Fibroblast of lung (primary cell): ENCODE measurements around the gene PCDH15. TPM values are rescaled to one million over a fixed set of nuclear protein-coding genes. Genes with fewer than 3 reads are reported as not detected.

ENCODE experiments used
- DNase-seq, 2 donors: peaks; one replicate each; pipeline versions ENCODE4 v3.0.0 to v3.0.0-alpha.2; 2010; ENCODE audit warnings: low read depth in 2 of 2
- H2AFZ ChIP-seq: 2 replicates; pipeline ENCODE4 v1.5.1; 2012; ENCODE audit warnings: low read length, control low read depth, inconsistent platforms
- H3K27ac ChIP-seq: 2 replicates; pipeline ENCODE4 v1.5.1; 2011; ENCODE audit warnings: low read length, control low read depth; ENCODE audit not compliant: insufficient read depth
- H3K27me3 ChIP-seq: 2 replicates; pipeline ENCODE4 v1.5.1; 2011; ENCODE audit warnings: mild to moderate bottlenecking, low read length; ENCODE audit not compliant: control insufficient read depth, insufficient read depth
- H3K36me3 ChIP-seq: 2 replicates; pipeline ENCODE4 v1.5.1; 2011; ENCODE audit warnings: low read length; ENCODE audit not compliant: control insufficient read depth, insufficient read depth
- H3K4me1 ChIP-seq: 2 replicates; pipeline ENCODE4 v1.5.1; 2011; ENCODE audit warnings: low read length; ENCODE audit not compliant: control insufficient read depth, insufficient read depth; ENCODE audit errors: extremely low read depth
- H3K4me2 ChIP-seq: 2 replicates; pipeline ENCODE4 v1.5.1; 2011; ENCODE audit warnings: low read length, control low read depth; ENCODE audit not compliant: insufficient read depth; ENCODE audit errors: extremely low read depth
- H3K4me3 ChIP-seq, 4 experiments: fragments of 200-600 bp in 1 of 4; sonication (generic) in 1 of 4; replicated peaks in 1 of 4; 2 replicates each; pipeline ENCODE4 v1.5.1; 2011 to 2016; ENCODE audit warnings: low read length in 4 of 4, low read depth in 3 of 4, mild to moderate bottlenecking in 3 of 4, control low read depth in 2 of 4, inconsistent platforms in 1 of 4, mixed read lengths in 1 of 4; ENCODE audit not compliant: insufficient read depth in 1 of 4; ENCODE audit errors: control extremely low read depth in 1 of 4
- H3K79me2 ChIP-seq: 2 replicates; pipeline ENCODE4 v1.5.1; 2012; ENCODE audit warnings: mild to moderate bottlenecking, low read length, inconsistent platforms; ENCODE audit not compliant: control insufficient read depth, insufficient read depth
- H3K9ac ChIP-seq: 2 replicates; pipeline ENCODE4 v1.5.1; 2011; ENCODE audit warnings: mild to moderate bottlenecking, low read length, control low read depth; ENCODE audit not compliant: insufficient read depth
- H3K9me3 ChIP-seq: 2 replicates; pipeline ENCODE4 v1.5.1; 2012; ENCODE audit warnings: low read depth, low read length; ENCODE audit not compliant: control insufficient read depth, insufficient read depth
- H4K20me1 ChIP-seq: 2 replicates; pipeline ENCODE4 v1.5.1; 2011; ENCODE audit warnings: low read length; ENCODE audit not compliant: control insufficient read depth, insufficient read depth; ENCODE audit errors: extremely low read depth
- EZH2 ChIP-seq: IDR thresholded peaks from 2 replicates; pipeline ENCODE4 v1.5.1; 2012; ENCODE audit warnings: low read length, control low read depth, mild to moderate bottlenecking; ENCODE audit errors: missing control alignments
- polyA plus RNA-seq, 2 donors: library from polyadenylated mRNA; depleted of rRNA in 1 of 2; stranded (reverse) in 1 of 2; unstranded in 1 of 2; fragments of >200 nt; gene quantifications; 2 replicates each; pipeline ENCODE4 v1.2.1, GENCODE V29; 2011 to 2012; ENCODE audit warnings: missing spikeins in 1 of 2
- total RNA-seq: library from RNA; depleted of rRNA; stranded (reverse); fragments of >200 nt; gene quantifications from 2 replicates; pipeline ENCODE4 v1.2.1, GENCODE V29; 2014
- TF ChIP-seq, protein P1 (sequence below), 2 donors: IDR thresholded peaks in 1 of 2; conservative IDR thresholded peaks in 1 of 2; 1 replicate in 1 of 2; 2 replicates in 1 of 2; pipeline ENCODE4 v1.5.1; 2011 to 2012; ENCODE audit warnings: low read length in 2 of 2, control low read depth in 1 of 2, inconsistent platforms in 1 of 2, low read depth in 1 of 2, mild to moderate bottlenecking in 1 of 2

Gene PCDH15
- total and polyA plus RNA-seq, 2 donors (not counting 1 experiment from before 2014, with no cell fraction given) = under 0.01 TPM; not detected in 1

GRCh38 chr10:54607983-54608382, 193.0 kb downstream of the PCDH15 start:
- Histone ChIP-seq H3K79me2 (no peaks in the 10 kb centered on the region), H3K27ac (no peak overlapping the region), H3K9ac (no peak overlapping the region), H2AFZ (no peak overlapping the region), H3K9me3 (no peaks in the 10 kb centered on the region), H4K20me1 (no peaks in the 10 kb centered on the region), H3K4me2 (no peak overlapping the region), H3K4me3 (no peak overlapping the region), H3K4me1 (no peaks in the 10 kb centered on the region), H3K27me3 (no peaks in the 10 kb centered on the region), H3K36me3 (no peaks in the 10 kb centered on the region)
- TF ChIP-seq, protein P1, sequence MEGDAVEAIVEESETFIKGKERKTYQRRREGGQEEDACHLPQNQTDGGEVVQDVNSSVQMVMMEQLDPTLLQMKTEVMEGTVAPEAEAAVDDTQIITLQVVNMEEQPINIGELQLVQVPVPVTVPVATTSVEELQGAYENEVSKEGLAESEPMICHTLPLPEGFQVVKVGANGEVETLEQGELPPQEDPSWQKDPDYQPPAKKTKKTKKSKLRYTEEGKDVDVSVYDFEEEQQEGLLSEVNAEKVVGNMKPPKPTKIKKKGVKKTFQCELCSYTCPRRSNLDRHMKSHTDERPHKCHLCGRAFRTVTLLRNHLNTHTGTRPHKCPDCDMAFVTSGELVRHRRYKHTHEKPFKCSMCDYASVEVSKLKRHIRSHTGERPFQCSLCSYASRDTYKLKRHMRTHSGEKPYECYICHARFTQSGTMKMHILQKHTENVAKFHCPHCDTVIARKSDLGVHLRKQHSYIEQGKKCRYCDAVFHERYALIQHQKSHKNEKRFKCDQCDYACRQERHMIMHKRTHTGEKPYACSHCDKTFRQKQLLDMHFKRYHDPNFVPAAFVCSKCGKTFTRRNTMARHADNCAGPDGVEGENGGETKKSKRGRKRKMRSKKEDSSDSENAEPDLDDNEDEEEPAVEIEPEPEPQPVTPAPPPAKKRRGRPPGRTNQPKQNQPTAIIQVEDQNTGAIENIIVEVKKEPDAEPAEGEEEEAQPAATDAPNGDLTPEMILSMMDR (conservative IDR thresholded peaks at IDR 0.05 in 1 of 2, IDR thresholded peaks at IDR 0.05 in 1 of 2; ENCODE audit: low read depth in 1 of 2, low read length in 2 of 2) = no peak
- no peak for TF ChIP-seq EZH2
- no peak for DNase-seq

DNA sequence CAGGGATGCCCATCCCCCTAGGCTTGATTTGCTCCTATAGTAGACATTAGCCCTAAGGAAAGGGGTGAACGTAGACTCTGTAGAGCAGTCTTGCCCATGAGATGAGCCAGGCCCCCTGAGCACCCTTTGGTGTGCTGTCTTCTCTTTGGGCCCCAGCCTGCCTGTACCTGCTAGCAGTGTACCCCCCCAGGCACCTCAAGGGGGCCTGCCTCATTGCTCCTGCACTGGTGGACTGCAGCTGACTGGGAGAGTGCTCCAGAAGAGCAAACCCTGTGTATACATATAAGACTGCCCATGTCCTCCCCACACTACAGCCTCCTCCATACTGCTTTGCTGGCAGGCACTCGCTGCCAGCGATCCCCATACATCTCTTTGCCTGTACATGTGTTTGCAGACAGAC, 206.7 kb downstream of the PCDH15 start:
- TF ChIP-seq, protein P1 (conservative IDR thresholded peaks at IDR 0.05 in 1 of 2, IDR thresholded peaks at IDR 0.05 in 1 of 2; ENCODE audit: low read depth in 1 of 2, low read length in 2 of 2) = no peak
- TF ChIP-seq EZH2 = no peak
- Histone ChIP-seq H3K4me2 (no peak overlapping the region), H4K20me1 (no peaks in the 10 kb centered on the region), H3K9me3 (no peaks in the 10 kb centered on the region), H3K4me3 (no peak overlapping the region), H3K27me3 (no peaks in the 10 kb centered on the region), H3K4me1 (no peaks in the 10 kb centered on the region), H3K36me3 (no peaks in the 10 kb centered on the region), H2AFZ (no peak overlapping the region), H3K27ac (no peak overlapping the region), H3K9ac (no peak overlapping the region), H3K79me2 (no peaks in the 10 kb centered on the region)
- DNase-seq = no peak

DNA sequence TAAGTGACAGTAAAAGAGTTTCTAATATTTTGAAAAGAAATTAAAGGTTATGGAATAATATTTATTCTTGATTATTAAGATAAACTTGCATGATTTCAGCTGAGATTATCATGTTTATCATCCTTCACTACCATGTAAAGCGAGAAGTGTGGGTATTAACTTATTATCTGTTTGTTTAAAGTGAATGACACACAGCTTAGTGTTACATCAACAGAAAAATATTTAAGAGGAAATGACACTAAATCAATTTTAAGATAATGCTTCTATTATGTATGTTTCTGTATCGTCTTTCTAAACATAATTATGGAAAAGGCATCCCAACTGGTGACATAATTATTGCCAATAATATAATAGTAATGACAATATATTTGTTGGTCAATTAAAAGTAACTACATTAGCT, 213.1 kb downstream of the PCDH15 start:
- Histone ChIP-seq H3K4me2 (no peak overlapping the region), H2AFZ (no peak overlapping the region), H4K20me1 (no peaks in the 10 kb centered on the region), H3K27ac (no peak overlapping the region), H3K4me1 (no peaks in the 10 kb centered on the region), H3K79me2 (no peaks in the 10 kb centered on the region), H3K36me3 (no peaks in the 10 kb centered on the region), H3K9ac (no peak overlapping the region), H3K9me3 (no peaks in the 10 kb centered on the region), H3K27me3 (no peaks in the 10 kb centered on the region), H3K4me3 (no peak overlapping the region)
- no peak for TF ChIP-seq EZH2
- TF ChIP-seq, protein P1 (conservative IDR thresholded peaks at IDR 0.05 in 1 of 2, IDR thresholded peaks at IDR 0.05 in 1 of 2; ENCODE audit: low read depth in 1 of 2, low read length in 2 of 2) = no peak
- DNase-seq = no peak
